Measurements from ENCODE around the gene LRCH1. TPM values are rescaled to one million over a fixed set of nuclear protein-coding genes. Genes with fewer than 3 reads are reported as not detected.

Gene LRCH1
- total and polyA plus RNA-seq, 2 of the 4 experiments (the other 2 are of a cell fraction): 7.0 to 8.8 TPM

- H3K4me2 ChIP-seq (ENCODE audit: low read depth, low read length): no peak overlapping the region
- no peak overlapping the region for H3K27ac ChIP-seq (ENCODE audit: insufficient read depth, low read length)
Measured at GRCh38 chr13:46638262-46638661, 85.3 kb downstream of the LRCH1 start.

More at GRCh38 chr13:46638262-46638661, 85.3 kb downstream of the LRCH1 start:
- ChIA-PET CTCF (interaction anchor here (0.9 kb wide), 1 partner anchor 66 kb away, joined by 3 read pairs; no protein-coding TSS in a partner anchor), POLR2A (ENCODE audit: unreplicated experiment) (no interaction called here)
- no peak overlapping the region for H3K18ac ChIP-seq (ENCODE audit: low read depth, low read length)
- peaks cover 23% of the 10 kb centered on the region for H4K20me1 ChIP-seq (ENCODE audit: insufficient read depth, low read length)
- H2BK5ac ChIP-seq (ENCODE audit: low read depth, low read length, poor library complexity, severe bottlenecking): no peak overlapping the region
- H2BK15ac ChIP-seq (ENCODE audit: low read depth, low read length): no peak overlapping the region
- no peak overlapping the region for H2AK5ac ChIP-seq (ENCODE audit: low read depth, low read length)
- no peak overlapping the region for H3K9ac ChIP-seq (ENCODE audit: low read depth, low read length)
- peaks cover 51 to 76% of the 10 kb centered on the region in 2 experiments for H3K79me1 ChIP-seq (ENCODE audit: low read depth in 1 of 2, low read length in 2 of 2)
- in situ Hi-C loops (cut with MboI; ENCODE audit: low sequenced_read_pairs): no loop called here
- TF ChIP-seq MAZ (IDR thresholded peaks at IDR 0.05; ENCODE audit: borderline replicate concordance, low read depth, low read length): no peak
- TF ChIP-seq RCOR1 (IDR thresholded peaks at IDR 0.05; ENCODE audit: insufficient replicate concordance, low read length): no peak
- TF ChIP-seq RAD21 (IDR thresholded peaks at IDR 0.05; ENCODE audit: low read length): no peak
- no peak for TF ChIP-seq MXI1 (IDR thresholded peaks at IDR 0.05; ENCODE audit: borderline replicate concordance, low read depth, low read length)
- no peak for TF ChIP-seq MAFK (IDR thresholded peaks at IDR 0.05; ENCODE audit: low read depth, low read length)
- TF ChIP-seq BHLHE40 (IDR thresholded peaks at IDR 0.05; ENCODE audit: low read depth, low read length): no peak
- TF ChIP-seq POLR2A (IDR thresholded peaks at IDR 0.05; ENCODE audit: low read depth, low read length): no peak
- TF ChIP-seq RFX5 (IDR thresholded peaks at IDR 0.05; ENCODE audit: low read depth, low read length): no peak
- TF ChIP-seq CTCF (conservative IDR thresholded peaks at IDR 0.05; ENCODE audit: low read depth, low read length): no peak
- TF ChIP-seq NFE2L2 (IDR thresholded peaks at IDR 0.05; ENCODE audit: low read depth, low read length): no peak
- TF ChIP-seq ELK1 (IDR thresholded peaks at IDR 0.05; ENCODE audit: borderline replicate concordance, low read depth, low read length): no peak
- no peak for TF ChIP-seq CEBPB (IDR thresholded peaks at IDR 0.05; ENCODE audit: low read depth, low read length)
- no peak for TF ChIP-seq USF2 (IDR thresholded peaks at IDR 0.05; ENCODE audit: low read depth, low read length)
- no peak for TF ChIP-seq CHD1 (IDR thresholded peaks at IDR 0.05; ENCODE audit: low read depth, low read length)
- no peak for TF ChIP-seq FOS (IDR thresholded peaks at IDR 0.05; ENCODE audit: low read depth, low read length)
- no peak for TF ChIP-seq SMC3 (IDR thresholded peaks at IDR 0.05; ENCODE audit: low read depth, low read length)
- no peaks in the 10 kb centered on the region for H3K27me3 ChIP-seq (ENCODE audit: control insufficient read depth, insufficient read depth, low read length)
- no peak for DNase-seq
- peaks cover 16% of the 10 kb centered on the region for H3K9me1 ChIP-seq (ENCODE audit: insufficient read depth, low read length)
- H3K14ac ChIP-seq (replicated peaks; ENCODE audit: low read depth, low read length): no peak overlapping the region
- peaks cover 16% of the 10 kb centered on the region for H3K4me1 ChIP-seq (ENCODE audit: control insufficient read depth, insufficient read depth, low read length)
- H4K5ac ChIP-seq (ENCODE audit: low read depth, low read length): no peak overlapping the region
- no TSS peak for BruUV-seq (replicated peaks)
- no peak overlapping the region for H2BK20ac ChIP-seq (ENCODE audit: low read depth, low read length)
- dilution Hi-C loops (cut with HindIII; ENCODE audit: low sequenced_read_pairs, unreplicated experiment): no loop called here
- H3K36me3 ChIP-seq (ENCODE audit: control insufficient read depth, insufficient read depth, low read length): no peaks in the 10 kb centered on the region
- no peak overlapping the region for H2AK9ac ChIP-seq (replicated peaks; ENCODE audit: low read depth, low read length, poor library complexity)
- intact Hi-C loops (cut with micrococcal nuclease): no loop called here
- H3K4me3 ChIP-seq (ENCODE audit: insufficient read depth, low read depth, low read length): no peak overlapping the region
- H2BK120ac ChIP-seq (ENCODE audit: low read depth, low read length): no peak overlapping the region
- no peak overlapping the region for H3K23ac ChIP-seq (ENCODE audit: low read depth, low read length)
- no peaks in the 10 kb centered on the region for H3K9me3 ChIP-seq (ENCODE audit: control insufficient read depth, insufficient read depth, low read length)
- no peak for ATAC-seq (ENCODE audit: low read depth)
- no CpG with 5 or more reads among the region's 2 CpGs for WGBS, 2 experiments (ENCODE audit: extremely low coverage in 2 of 2, insufficient read length in 1 of 2)
- H4K8ac ChIP-seq (ENCODE audit: low read depth in 2 of 2, low read length in 2 of 2): no peak overlapping the region
- no peak overlapping the region for H3K56ac ChIP-seq (ENCODE audit: extremely low read depth, insufficient read depth, low read length)
- H2AFZ ChIP-seq (replicated peaks; ENCODE audit: low read length, poor library complexity): no peak overlapping the region
- no peak overlapping the region for H3K4ac ChIP-seq (ENCODE audit: low read depth, low read length)
- no peak overlapping the region for H4K91ac ChIP-seq (ENCODE audit: insufficient read depth, low read depth, low read length)
